ENCODE results near the gene FGF14.

Gene FGF14

DNA sequence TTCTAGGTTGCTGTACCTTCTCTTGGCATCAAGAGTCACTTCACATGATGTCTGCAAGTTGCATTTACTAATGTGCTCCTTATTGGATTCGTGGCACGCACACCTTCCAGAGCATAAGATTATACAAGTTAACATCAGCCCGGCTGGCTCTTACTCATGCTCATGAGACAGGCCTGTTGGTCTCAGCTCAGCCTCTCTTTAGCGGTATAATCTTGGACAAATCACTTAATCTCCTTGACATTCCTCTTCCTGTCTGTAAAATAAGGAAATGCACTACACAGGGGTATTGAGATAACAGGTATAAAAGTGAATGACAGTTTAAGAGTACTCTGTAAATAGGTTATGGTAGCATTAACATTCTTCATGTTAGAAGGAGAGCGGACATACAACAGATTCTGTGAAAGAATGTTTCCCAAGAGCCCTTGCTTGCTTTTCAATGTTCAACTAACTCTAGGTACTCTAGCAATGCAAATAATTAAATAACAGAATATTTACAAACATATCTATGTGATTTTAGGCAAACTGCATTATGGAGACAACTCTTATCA is 181.1 kb downstream of the FGF14 start:
- no peaks in the 10 kb centered on the region for H3K36me3 ChIP-seq (ENCODE audit: control insufficient read depth, insufficient read depth, low read length)
- no peaks in the 10 kb centered on the region for H3K27me3 ChIP-seq (replicated peaks; ENCODE audit: control insufficient read depth, insufficient read depth, low read length, poor library complexity, severe bottlenecking)
- H3K27ac ChIP-seq (ENCODE audit: insufficient read depth, low read length, poor library complexity, severe bottlenecking): no peak overlapping the region
- no peak for DNase-seq
- H3K9me3 ChIP-seq (ENCODE audit: control insufficient read depth, low read length): no peaks in the 10 kb centered on the region
- no peak overlapping the region for H3K4me3 ChIP-seq (ENCODE audit: insufficient read depth, low read depth, low read length, poor library complexity, severe bottlenecking)
- H3K4me1 ChIP-seq (ENCODE audit: control insufficient read depth, insufficient read depth, low read length, poor library complexity, severe bottlenecking): no peaks in the 10 kb centered on the region

DNA sequence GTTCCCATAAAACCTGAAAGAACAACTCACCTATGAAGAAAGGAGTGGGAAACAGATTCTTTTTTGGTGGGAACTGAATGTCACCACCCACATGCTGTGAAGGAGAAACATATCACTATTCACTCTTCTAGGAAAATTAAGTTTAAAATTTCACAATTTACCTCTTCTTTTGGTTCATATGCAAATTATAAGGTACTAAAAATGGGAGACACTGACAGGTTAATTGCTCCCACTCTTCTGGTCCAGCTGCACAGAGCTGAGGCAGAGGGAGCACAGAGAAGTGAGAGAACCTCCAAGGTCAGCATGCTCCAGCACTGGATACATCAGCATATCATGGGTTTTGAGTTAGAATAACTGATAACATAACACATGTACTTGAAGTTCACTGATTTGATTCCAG is 186.9 kb downstream of the FGF14 start:
- no peaks in the 10 kb centered on the region for H3K27me3 ChIP-seq (replicated peaks; ENCODE audit: control insufficient read depth, insufficient read depth, low read length, poor library complexity, severe bottlenecking)
- H3K36me3 ChIP-seq (ENCODE audit: control insufficient read depth, insufficient read depth, low read length): no peaks in the 10 kb centered on the region
- no peaks in the 10 kb centered on the region for H3K9me3 ChIP-seq (ENCODE audit: control insufficient read depth, low read length)
- H3K27ac ChIP-seq (ENCODE audit: insufficient read depth, low read length, poor library complexity, severe bottlenecking): no peak overlapping the region
- no peak for DNase-seq
- no peaks in the 10 kb centered on the region for H3K4me1 ChIP-seq (ENCODE audit: control insufficient read depth, insufficient read depth, low read length, poor library complexity, severe bottlenecking)
- H3K4me3 ChIP-seq (ENCODE audit: insufficient read depth, low read depth, low read length, poor library complexity, severe bottlenecking): no peak overlapping the region

DNA sequence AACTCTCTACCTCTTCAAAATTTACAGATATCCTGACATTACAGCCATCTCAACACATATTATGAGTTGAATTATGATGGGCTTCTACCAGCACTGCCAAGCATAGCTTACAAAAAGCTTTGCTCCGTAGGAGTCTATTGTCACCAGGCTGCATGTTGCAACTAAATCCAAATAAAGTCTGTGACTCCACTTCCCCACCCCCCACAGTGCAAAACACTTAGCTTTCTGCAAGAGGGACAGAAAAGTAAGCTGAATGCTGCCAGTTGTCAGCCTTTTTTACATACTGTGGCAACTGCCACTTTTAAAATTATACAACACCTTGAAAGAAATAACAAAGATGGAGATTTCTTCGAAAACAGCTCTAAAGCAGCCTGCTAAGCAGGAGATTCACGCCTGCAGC is 189.1 kb downstream of the FGF14 start:
- no peak overlapping the region for H3K4me3 ChIP-seq (ENCODE audit: insufficient read depth, low read depth, low read length, poor library complexity, severe bottlenecking)
- no peak overlapping the region for H3K27ac ChIP-seq (ENCODE audit: insufficient read depth, low read length, poor library complexity, severe bottlenecking)
- no peak for DNase-seq
- no peaks in the 10 kb centered on the region for H3K9me3 ChIP-seq (ENCODE audit: control insufficient read depth, low read length)
- H3K36me3 ChIP-seq (ENCODE audit: control insufficient read depth, insufficient read depth, low read length): no peaks in the 10 kb centered on the region
- no peaks in the 10 kb centered on the region for H3K27me3 ChIP-seq (replicated peaks; ENCODE audit: control insufficient read depth, insufficient read depth, low read length, poor library complexity, severe bottlenecking)
- H3K4me1 ChIP-seq (ENCODE audit: control insufficient read depth, insufficient read depth, low read length, poor library complexity, severe bottlenecking): no peaks in the 10 kb centered on the region

DNA sequence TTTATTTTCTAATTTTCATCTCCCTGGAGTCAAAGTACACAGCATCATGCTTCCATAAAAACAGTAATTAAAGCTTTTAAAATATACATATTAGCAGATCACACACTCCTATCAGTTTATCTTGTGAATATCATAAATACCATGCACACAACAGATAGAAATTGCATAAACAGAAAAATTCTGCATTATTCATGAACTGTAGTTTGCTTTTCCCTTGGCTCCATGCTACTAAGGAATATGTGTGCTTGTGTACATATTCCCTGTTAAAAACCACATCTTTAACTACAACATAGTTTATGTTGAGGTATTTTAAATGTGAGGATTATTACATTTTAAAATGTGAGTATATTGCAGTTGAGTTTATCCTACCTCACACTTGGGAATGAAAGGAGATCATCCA is 193.5 kb downstream of the FGF14 start:
- Histone ChIP-seq H3K9me3 (ENCODE audit: control insufficient read depth, low read length) (no peaks in the 10 kb centered on the region), H3K27me3 (replicated peaks; ENCODE audit: control insufficient read depth, insufficient read depth, low read length, poor library complexity, severe bottlenecking) (no peaks in the 10 kb centered on the region), H3K27ac (ENCODE audit: insufficient read depth, low read length, poor library complexity, severe bottlenecking) (no peak overlapping the region), H3K36me3 (ENCODE audit: control insufficient read depth, insufficient read depth, low read length) (no peaks in the 10 kb centered on the region), H3K4me1 (ENCODE audit: control insufficient read depth, insufficient read depth, low read length, poor library complexity, severe bottlenecking) (no peaks in the 10 kb centered on the region), H3K4me3 (ENCODE audit: insufficient read depth, low read depth, low read length, poor library complexity, severe bottlenecking) (no peak overlapping the region)
- DNase-seq: no peak

DNA sequence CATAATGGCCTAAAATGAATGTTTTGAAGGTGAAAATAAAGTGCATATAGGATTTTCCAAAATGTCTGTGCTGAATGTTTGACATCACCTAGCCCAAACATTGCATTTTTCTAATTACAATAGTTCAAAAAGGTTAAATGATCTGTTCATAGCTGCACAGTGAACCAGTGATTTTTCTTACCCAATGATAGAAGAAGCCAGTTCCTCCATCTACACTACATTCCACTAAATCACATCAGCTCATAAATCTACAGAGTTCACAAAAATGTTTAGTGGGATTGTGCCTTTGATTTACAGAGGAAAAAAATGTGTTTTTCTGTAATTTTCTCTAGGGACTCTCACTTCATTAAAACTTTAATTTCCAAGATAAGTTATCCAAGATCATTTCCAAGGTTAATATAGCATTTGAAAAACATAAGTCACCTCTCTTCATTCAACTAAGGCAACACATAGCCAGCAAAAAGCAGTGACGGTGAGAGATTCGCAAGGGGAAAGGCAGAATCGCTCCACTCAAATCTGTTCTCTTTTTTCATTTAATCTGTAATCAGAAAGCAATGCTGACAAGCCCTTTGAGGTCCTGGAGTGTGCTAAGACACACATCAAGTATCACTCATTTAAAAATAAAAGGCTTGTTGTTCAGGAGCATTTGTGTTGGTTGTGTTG is 194.0 kb downstream of the FGF14 start:
- H3K27ac ChIP-seq (ENCODE audit: insufficient read depth, low read length, poor library complexity, severe bottlenecking): no peak overlapping the region
- H3K9me3 ChIP-seq (ENCODE audit: control insufficient read depth, low read length): no peaks in the 10 kb centered on the region
- DNase-seq: no peak
- H3K4me1 ChIP-seq (ENCODE audit: control insufficient read depth, insufficient read depth, low read length, poor library complexity, severe bottlenecking): no peaks in the 10 kb centered on the region
- no peaks in the 10 kb centered on the region for H3K36me3 ChIP-seq (ENCODE audit: control insufficient read depth, insufficient read depth, low read length)
- H3K27me3 ChIP-seq (replicated peaks; ENCODE audit: control insufficient read depth, insufficient read depth, low read length, poor library complexity, severe bottlenecking): no peaks in the 10 kb centered on the region
- no peak overlapping the region for H3K4me3 ChIP-seq (ENCODE audit: insufficient read depth, low read depth, low read length, poor library complexity, severe bottlenecking)

DNA sequence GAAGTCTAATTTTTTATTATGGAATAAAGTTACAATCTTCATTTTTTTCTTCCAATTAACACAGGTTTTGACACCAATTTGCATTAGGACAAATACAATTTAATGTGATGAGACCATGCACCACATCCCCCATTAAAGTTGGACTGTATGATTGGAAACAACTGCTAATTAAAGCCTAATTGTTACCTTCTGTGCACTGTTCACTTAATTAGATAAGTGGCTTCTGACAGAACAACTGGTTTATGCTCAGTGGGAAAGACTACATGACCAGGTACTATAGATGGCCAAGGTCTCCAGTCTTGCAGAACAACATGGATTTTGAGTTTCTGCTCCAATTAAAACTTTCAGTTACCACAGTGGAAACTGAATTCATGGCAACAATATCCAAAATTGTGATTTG is 198.1 kb downstream of the FGF14 start:
- H3K9me3 ChIP-seq (ENCODE audit: control insufficient read depth, low read length): no peaks in the 10 kb centered on the region
- no peak for DNase-seq
- no peaks in the 10 kb centered on the region for H3K36me3 ChIP-seq (ENCODE audit: control insufficient read depth, insufficient read depth, low read length)
- H3K4me1 ChIP-seq (ENCODE audit: control insufficient read depth, insufficient read depth, low read length, poor library complexity, severe bottlenecking): no peaks in the 10 kb centered on the region
- H3K4me3 ChIP-seq (ENCODE audit: insufficient read depth, low read depth, low read length, poor library complexity, severe bottlenecking): no peak overlapping the region
- H3K27ac ChIP-seq (ENCODE audit: insufficient read depth, low read length, poor library complexity, severe bottlenecking): no peak overlapping the region
- no peaks in the 10 kb centered on the region for H3K27me3 ChIP-seq (replicated peaks; ENCODE audit: control insufficient read depth, insufficient read depth, low read length, poor library complexity, severe bottlenecking)

DNA sequence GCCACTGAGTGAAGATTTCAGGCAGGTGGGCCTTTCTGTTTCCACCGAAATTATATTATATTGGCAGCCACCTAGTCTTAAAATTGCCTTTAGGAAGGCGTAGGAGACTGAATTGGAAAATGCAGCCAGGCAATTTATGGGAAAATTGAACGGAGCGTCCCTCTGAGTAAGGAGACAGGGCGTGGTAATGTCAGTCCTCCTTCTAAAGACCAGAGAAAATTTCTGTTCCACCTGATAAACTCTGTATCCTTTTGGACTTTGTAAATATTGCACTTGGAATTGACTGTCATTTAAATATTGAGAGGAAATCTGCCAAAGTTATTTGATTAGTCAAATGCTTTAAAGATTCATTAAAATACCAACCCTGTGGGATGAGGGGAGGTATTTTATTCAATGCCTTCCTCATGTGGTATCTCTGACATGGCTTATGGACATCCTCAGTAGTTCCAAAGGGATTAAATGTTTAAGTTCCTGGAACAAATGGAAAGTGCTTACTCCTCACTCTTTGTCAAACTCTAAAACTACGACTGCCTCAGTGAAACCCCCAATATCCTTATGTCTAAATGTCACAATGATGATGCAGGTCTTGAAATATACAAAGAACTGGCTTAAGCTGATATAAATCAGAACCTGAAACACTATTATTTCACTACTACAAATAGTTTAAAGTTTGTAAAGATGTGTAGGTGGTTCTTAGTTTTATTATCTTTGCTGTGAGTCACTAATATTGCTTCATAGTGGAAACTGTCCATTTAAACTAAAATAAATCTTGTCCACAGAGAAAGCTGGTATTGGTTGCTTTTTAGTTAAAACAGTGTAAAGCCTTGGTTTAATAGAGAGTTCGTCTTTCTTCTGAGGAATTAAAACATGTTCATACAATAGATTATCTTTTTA is 203.2 kb downstream of the FGF14 start:
- Histone ChIP-seq H3K27ac (ENCODE audit: insufficient read depth, low read length, poor library complexity, severe bottlenecking) (no peak overlapping the region), H3K4me3 (ENCODE audit: insufficient read depth, low read depth, low read length, poor library complexity, severe bottlenecking) (no peak overlapping the region), H3K36me3 (ENCODE audit: control insufficient read depth, insufficient read depth, low read length) (no peaks in the 10 kb centered on the region), H3K4me1 (ENCODE audit: control insufficient read depth, insufficient read depth, low read length, poor library complexity, severe bottlenecking) (no peaks in the 10 kb centered on the region), H3K9me3 (ENCODE audit: control insufficient read depth, low read length) (no peaks in the 10 kb centered on the region), H3K27me3 (replicated peaks; ENCODE audit: control insufficient read depth, insufficient read depth, low read length, poor library complexity, severe bottlenecking) (no peaks in the 10 kb centered on the region)
- no peak for DNase-seq

DNA sequence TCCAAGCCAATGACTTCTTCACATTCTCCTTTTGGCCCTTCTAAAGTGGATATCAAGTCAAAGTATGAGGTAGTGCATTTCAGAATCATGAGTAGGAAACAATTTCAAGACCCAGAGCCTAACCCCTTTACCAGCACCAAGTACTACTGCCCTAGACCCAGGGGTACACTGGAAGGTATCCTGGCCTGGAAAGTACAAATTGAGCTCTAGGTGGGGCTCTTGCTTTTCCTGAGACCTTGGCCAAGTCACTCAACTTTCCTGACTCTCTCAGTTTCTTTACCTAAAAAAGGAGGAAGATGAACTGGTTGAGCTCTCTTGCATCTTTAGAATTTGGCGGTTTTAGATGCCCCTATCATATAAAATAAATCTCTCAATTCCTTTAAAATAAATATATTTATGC is 204.7 kb downstream of the FGF14 start:
- Histone ChIP-seq H3K36me3 (ENCODE audit: control insufficient read depth, insufficient read depth, low read length) (no peaks in the 10 kb centered on the region), H3K4me1 (ENCODE audit: control insufficient read depth, insufficient read depth, low read length, poor library complexity, severe bottlenecking) (no peaks in the 10 kb centered on the region), H3K9me3 (ENCODE audit: control insufficient read depth, low read length) (no peaks in the 10 kb centered on the region), H3K27ac (ENCODE audit: insufficient read depth, low read length, poor library complexity, severe bottlenecking) (no peak overlapping the region), H3K4me3 (ENCODE audit: insufficient read depth, low read depth, low read length, poor library complexity, severe bottlenecking) (no peak overlapping the region), H3K27me3 (replicated peaks; ENCODE audit: control insufficient read depth, insufficient read depth, low read length, poor library complexity, severe bottlenecking) (no peaks in the 10 kb centered on the region)
- DNase-seq: no peak

DNA sequence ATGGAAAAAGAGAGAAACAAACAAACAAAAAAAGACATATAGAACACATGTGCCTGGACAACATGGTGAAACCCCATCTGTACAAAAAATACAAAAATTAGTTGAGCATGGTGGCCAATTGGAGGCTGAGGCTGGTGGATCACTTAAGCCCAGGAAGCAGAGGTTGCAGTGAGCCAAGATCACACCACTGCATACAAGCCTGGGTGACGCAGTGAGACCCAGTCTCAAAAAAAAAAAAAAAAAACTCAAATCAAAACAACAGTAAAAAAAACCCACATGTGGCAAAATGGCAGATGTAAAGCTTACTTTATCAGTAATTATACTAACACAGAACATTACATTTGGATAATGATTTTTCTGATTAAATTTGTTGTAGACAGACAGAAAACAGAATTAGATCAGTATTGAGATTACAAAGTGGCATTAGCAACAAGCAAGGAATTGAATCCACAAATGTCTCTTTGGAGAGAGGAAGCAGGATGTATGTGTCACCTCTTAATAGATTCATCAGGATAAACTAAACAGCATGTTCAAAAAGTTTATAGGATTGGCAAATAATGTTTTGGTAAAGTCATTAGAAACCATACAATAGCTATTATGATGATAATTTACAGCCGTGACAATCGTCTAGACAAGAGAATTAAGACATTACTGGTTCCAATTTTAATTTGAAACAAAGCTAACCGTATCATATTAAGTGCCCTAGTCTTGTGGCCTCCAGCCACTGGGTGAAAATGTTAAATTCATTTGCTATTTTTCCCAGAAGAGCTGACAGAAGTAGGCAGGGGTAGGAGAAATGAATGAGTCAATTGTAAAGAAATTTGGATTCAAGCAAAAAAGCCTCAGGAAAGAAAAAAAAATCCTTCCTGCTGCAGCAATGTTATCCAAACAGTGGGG is 206.0 kb downstream of the FGF14 start:
- no peaks in the 10 kb centered on the region for H3K27me3 ChIP-seq (replicated peaks; ENCODE audit: control insufficient read depth, insufficient read depth, low read length, poor library complexity, severe bottlenecking)
- no peak for DNase-seq
- H3K36me3 ChIP-seq (ENCODE audit: control insufficient read depth, insufficient read depth, low read length): no peaks in the 10 kb centered on the region
- H3K4me1 ChIP-seq (ENCODE audit: control insufficient read depth, insufficient read depth, low read length, poor library complexity, severe bottlenecking): no peaks in the 10 kb centered on the region
- no peak overlapping the region for H3K4me3 ChIP-seq (ENCODE audit: insufficient read depth, low read depth, low read length, poor library complexity, severe bottlenecking)
- H3K27ac ChIP-seq (ENCODE audit: insufficient read depth, low read length, poor library complexity, severe bottlenecking): no peak overlapping the region
- no peaks in the 10 kb centered on the region for H3K9me3 ChIP-seq (ENCODE audit: control insufficient read depth, low read length)

Data from effector memory CD4-positive, alpha-beta T cell (primary cell).